Measurements from ENCODE around the gene MACROD2.

Gene MACROD2

DNA sequence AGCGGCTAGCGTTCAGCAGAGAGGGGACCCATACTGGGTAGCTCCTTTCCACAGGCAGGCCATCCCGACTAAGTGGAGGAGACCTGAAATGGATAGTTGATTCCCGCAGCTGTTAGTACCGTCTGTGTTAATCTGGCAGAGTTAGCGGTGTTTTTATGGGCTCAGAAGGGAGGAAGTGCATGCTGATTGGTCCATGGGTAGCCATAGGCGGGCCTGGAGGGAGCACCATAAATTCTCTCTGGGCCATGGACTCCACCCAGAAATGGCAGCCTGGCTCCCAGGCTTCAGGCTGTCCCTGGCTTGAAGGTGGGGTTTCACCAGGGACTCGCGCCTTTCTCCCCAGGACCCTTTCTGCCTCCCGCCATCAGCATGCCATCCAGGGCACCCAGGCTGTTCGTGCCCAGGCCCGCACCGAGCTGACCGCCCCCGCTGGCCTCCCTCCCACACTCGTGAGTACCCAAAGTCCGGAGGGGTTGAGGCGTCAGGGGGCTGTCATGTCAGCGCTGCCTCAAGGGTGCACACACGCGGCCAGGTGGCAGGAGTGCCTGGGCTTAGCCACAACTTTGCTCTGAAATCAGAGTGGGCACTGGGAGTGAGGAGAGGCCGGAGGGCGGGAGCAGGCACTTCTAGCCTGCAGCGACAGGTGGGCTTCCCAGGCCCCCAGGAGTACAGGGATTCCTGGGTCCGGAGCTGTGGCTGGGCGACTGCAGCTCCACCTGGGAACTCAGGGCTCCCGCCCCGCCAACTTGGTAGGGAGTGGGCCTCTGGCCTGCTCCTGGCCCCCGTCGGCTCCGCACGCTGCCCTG lies 1036.4 kb downstream of the MACROD2 start:
- no peak for DNase-seq

DNA sequence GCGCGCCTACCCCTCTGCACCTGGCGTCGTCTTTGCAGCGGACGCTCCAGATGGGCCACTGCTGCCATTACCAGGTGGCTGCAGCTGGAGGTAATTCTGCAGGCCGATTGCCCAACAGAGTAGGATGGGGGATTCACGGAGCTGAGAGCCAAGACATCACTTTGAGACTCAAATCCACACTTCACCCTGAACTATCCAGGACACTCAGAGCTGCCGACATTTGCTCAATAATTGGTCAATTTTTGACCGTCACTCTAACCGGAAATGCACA lies 1037.0 kb downstream of the MACROD2 start:
- no peak for DNase-seq

DNA sequence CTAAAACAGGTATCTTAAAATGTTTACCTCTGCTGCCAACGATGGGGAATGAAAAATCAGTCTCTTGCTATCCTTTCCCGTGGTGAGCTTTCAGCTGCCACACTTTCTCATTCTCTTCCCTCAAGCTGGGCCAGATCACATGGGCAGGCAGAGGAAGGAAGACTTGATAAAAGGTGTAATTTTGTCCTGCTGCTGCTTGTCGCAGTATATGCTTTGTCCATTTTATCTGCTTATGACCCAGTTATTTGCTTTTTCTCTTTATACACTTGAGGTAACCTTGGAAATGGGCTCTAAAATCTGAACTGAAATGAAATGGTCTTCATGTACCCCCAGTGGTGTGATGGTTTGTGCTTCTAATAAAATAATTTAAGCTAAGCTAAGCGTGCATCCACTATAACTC lies 1038.0 kb downstream of the MACROD2 start:
- DNase-seq, result no peak

DNA sequence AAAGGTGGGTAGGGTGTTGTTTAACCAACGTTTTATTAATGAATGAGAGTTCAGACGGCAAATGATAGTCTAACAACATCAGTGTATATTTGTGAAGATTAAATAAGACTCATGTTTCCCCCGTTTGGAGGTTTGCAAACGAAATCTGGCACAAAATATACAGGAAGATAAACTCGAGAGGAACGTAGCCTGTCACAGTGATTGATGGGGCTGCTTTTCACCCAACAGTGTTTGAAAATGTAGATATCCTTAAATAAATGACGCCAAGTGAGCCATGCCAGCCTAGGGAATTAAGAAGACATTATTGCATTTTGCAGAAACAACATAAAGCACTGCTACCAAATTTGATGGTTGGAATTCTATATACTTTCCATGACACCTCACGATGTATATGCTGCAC lies 1038.6 kb downstream of the MACROD2 start:
- no peak for DNase-seq

DNA sequence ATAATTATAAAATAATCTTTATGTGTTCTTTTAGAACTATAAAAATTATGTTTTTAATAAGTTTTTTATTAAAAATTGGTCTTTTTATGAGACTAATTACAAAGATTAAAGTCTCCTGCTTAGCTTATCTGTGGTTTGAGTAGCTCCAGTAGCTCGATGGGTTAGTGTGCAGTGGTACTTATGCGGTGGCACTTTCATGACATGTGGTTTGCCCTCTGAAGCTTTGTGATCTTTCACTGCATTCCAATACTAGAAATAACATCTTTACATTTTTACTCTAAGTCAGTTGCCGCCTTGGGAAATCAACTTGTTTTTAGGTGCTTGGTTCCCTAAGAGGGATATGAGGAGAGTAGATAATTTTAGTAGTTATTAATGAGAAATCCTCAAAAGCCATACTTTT lies 1041.6 kb downstream of the MACROD2 start:
- DNase-seq, result no peak

DNA sequence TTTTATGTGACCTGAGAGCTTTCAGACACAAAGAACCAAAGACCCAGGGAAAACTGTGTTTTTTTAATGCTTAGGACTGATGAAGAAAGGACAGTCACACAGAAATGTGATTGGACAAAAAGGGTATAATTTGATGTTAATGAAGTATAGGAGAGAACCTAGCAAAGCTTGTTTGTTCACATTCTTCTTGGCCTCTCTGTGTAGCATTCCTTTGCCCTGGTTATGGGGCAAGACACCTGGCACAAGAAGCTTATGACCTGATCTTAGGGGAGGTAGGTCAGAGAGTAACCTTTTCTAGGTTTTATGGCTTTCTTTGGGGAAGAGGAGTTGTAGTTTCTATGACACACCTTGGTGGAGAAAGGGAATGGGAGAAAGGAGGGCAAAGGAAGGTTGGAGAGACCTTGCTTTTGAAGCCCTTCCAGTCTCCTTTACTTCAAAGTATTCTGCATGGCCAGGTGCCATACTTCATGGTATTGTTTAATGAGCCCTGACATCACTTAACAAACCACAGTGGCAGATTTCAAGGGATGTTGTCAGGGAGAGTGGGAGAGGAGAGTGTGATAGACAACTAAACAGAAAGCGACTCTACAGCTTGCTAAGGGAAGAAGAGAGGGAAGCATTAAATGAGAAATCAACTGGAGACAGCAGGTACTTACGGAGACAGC lies 1043.9 kb downstream of the MACROD2 start:
- DNase-seq, result peak; percentile 84

DNA sequence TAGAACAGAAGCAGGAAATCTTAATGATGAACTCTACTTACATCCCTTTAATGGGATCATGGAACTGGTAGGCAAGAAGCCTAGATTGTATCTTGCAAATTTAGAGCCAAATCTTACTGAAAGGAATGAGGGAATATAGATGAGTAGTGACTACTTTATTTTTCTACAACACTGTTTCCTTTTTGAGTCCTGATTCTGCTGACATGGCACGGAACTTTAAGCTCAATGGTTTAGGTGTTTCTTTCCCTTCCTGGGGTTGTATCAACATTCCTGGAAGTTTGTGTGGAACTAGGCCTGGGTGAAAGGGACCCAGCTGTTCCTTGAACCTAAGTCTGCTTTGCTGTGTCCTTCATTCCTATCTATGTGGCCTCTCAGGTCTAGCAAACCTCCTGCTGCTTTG lies 1047.4 kb downstream of the MACROD2 start:
- no peak for DNase-seq

DNA sequence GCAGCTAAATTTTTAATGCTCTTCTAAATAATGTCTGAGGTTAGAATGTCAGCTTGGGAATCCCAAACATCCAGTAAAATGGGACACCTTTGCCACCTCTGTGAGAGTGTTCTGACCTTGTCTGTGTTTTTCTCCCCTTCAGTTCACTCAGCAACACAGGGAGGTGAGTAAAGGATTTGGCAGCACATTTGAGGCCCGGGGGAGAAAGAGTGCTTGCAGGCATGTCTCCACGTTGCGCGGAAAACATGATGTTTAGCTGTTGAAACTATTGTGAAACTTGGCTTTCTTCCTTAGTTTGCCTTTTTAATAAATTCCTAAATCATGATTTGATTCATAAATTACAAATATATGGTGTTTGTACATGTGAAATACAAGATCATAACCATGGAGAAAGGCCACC lies 1049.9 kb downstream of the MACROD2 start:
- no peak for DNase-seq

DNA sequence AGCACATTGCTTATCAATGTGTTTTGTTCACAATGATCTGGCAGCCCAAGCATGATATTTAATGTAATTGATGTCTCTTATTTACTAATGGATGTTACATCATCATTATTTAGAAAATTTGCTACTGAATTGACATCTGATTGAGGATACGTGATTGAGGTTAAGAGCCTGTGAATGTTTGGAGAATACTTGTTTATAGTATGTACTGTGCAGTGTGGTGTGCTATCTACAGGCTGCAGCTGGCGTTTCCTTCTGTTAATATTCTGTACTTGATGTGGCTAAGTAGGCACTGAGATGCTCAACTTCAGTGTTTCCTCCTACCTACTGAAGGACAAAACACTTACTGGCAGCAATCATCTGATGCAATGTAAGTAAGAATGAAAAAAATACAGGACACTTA lies 1051.7 kb downstream of the MACROD2 start:
- DNase-seq, result peak; percentile 5

DNA sequence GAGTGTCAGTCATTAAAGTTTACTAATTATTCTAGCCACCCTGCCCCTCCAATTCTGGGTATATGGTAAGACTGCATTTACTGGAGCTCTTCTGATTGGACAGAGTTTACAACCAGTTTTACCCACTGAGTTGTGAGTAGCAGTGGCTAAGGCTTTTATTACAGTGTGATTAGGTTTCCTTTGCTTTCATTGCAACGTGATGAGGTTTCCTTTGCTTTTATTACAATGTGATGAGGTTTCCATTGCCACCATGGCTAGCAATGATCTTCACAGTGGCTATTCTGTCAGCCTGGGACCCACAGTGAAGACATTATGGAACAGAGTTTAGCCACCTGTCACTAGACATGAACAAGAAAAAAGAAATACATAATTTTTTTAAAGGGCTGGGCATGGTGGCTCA lies 1052.3 kb downstream of the MACROD2 start:
- DNase-seq, result no peak

DNA sequence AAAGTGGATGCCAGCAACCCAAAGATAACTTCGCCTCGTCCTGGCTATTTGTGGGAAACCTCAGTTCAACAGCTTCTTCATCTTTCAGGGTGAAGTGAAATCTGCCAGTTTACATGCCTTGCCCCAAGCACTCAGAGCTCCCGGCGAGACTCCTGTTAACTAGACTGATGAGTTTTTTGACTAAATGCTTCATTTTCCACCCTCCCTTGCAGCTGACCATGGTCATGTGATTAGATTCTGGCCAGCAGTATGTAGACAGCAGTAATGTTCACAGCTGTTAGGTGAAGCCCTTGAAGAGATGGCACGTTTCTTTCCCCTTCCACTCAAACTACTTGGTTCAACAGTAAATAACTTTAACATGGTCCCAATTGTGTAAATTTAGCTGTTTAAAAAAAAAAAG lies 1060.9 kb downstream of the MACROD2 start:
- DNase-seq, result no peak

DNA sequence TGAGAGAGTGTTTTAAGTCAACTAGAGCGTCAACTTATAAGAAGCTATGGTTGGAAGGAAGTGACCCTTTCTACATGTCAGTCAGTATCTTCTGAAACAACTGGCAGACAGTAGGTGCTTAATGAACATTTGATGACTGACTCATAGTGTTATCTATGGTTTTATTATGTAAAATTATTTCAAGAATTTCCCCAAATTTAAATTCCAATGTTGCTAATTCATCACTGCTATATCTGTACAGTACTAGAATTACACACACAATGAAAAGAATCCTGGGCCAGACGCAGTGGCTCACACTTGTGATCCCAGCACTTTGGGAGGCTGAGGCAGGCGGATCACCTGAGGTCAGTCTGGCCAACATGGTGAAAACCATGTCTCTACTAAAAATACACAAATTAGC lies 1063.5 kb downstream of the MACROD2 start:
- no peak for DNase-seq

DNA sequence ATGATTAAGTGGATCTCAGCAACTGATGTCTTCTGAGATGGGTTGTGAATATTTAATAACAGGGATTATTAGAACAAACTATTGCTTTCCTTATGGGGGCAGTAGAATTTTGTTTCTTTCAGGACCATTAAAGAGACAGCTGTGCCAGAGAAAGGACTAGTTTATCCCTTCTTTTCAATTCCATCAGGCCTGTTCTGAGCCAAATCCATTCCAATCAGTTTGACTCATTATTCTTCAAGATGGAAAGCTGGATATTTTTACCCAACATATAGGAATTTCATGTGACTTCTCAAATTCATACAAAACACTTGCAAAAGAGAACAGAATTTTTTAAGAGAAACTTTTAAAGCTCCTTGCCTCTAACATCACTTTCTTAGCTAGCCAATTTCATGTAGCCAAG lies 1064.1 kb downstream of the MACROD2 start:
- DNase-seq, result no peak

DNA sequence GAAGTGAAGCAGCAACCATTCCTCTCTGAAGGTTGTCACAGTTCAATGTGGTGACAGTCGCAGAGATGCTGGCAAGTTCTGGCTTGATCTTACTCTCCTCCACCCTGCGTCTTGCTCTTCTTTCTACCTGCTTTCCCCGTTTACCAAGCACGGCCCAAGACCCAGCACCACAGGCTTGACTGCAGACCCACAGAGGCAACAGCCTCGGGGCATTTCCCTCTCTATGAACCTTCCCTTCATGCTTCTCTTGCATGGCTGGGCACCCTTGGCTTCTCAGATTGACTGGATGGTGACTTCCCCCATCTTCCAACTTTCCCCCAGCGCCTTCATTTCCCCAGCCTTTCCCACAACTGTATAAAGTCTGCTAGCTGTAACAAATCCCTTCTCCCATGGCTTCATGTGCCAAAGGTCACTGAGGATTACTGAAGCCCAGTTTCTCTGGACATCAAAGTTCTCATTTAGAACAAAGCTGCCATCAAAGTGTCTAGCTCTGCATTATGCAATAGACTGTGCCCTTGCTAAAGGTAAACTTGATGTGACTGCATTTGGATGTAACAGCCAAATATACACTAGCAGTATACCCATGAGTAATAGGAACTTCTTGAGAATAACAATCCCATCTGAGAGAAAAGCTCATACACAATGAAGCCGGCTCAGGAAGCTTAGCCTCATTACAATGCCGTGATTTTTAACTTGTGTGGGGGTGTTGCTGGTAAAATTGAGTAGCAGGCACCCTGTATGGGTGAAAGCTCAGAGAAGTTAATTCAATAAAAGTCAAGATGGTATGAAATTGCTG lies 1065.1 kb downstream of the MACROD2 start:
- no peak for DNase-seq

DNA sequence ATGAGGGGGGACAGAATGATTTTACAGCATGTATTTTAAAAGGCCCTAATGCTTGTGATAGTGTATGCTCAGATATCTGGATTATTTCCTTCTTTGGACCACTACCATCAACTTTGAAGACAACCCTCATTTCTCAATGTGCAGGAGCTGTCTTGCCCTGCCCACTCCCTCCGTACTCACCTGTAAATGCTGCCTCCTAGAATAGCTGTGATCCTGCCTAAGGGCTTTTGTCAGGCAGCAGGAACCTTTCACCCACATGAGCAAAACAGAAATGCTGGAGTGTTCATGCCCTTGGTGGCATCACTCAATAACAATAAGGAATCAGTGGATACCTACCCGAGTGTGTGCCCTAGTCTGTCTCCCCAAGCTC lies 1065.7 kb downstream of the MACROD2 start:
- no peak for DNase-seq

DNA sequence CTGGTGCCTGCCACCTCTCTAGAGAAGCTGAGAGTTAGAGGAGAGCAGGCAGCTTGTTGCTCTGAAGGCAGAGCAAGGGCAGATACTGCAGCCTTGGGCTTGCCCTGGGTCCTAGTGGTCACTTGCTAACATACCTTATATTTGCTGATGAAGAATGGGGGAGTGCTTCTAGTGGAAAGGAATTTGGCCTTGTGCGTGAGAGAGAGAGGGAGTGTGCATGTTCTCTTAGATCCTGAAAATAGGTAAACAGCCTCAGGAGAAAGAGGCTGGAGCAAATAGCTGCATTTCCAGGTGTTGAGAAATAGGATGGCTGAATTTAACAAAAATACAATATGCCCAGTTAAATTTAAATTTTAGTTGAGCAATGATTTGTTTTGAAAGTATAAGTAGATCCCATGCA lies 1066.6 kb downstream of the MACROD2 start:
- no peak for DNase-seq

DNA sequence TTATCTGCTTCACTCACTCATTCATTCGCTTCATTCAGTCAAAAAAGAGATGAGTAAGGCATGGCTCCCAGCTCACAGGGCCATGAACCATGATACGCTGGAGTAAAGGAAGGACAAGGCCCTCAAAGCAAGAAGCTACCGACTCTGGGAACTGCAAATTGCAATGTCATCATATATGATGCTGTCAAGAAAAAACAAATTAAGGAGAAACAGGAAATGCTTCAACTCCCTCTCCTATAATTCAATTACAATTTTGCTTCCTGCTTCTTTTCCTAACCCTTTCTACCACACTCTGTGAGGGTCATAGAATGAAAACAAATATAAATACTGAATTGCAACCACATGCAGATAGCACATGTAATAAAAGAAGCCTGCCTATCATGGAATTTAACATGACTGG lies 1067.8 kb downstream of the MACROD2 start:
- no peak for DNase-seq

DNA sequence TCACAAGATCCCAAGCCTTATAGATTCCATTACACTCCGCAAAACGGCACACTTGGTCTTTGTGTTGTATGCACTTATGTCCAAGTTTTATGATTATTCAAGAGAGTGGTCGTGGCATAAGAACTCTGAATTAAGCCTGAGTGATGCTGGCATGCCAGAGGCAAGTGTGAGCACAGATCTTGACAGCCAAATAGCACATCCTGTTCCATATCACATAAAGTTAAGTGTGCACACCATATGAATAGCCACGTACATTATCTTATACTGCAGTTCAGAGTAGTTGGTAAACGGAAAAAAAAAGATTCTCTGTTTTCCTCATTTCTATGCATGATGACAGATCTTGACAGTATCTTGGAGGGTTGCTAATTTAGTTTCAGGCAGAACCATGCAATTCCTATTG lies 1069.4 kb downstream of the MACROD2 start:
- no peak for DNase-seq

DNA sequence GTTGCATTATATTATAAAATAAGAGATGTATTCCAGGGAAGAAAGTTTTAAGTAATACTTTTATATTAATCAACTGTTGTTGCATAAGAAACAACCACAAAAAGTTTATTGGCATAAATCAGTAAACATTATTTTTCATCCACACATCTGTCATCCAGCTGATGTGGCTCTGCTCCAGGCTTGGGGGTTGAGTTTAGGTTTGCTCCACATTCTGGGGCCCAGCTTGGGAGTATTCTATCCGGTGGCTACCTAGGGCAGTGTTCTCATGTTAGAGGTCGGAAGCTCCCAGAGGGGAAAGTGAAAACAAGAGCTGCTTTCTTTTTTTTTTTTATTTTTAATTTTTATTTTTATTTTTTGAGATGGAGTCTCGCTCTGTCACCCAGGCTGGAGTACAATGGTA lies 1070.5 kb downstream of the MACROD2 start:
- no peak for DNase-seq

DNA sequence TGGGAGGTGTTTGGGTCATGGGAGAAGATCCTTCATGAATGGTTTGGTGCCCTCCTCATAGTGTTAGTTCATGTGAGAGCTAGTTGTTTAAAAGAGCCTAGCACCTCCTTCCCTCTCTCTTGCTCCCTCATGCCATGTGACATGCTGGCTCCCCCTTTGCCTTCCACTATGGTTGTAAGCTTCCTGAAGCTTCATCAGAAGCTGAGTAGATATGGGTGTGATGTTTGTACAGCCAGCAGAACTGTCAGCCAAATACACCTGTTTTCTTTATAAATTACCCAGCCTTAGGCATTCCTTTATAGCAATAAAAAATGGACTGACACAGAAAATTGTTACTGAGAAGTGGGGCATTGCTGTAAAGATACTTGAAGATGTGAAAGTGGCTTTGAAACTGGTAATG lies 1073.2 kb downstream of the MACROD2 start:
- no peak for DNase-seq

DNA sequence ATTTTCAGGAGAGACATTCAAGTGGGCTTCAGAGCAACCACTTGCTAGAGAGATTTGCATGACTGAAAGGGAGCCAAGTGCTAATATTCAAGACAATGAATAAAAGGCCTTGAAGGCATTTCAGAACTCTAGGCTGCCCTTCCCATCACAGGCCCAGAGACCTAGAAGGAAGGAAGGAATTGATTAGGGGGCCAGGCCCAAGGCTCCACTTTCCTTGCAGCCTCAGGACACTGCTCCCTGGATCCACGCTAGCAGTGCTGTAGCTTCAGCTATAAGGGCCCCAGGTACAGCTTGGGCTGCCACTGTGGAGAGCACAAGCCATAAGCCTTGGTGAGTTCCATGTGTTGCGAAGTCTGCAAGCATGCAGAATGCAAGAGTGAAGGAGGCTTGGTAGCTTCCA lies 1074.0 kb downstream of the MACROD2 start:
- DNase-seq, result no peak

DNA sequence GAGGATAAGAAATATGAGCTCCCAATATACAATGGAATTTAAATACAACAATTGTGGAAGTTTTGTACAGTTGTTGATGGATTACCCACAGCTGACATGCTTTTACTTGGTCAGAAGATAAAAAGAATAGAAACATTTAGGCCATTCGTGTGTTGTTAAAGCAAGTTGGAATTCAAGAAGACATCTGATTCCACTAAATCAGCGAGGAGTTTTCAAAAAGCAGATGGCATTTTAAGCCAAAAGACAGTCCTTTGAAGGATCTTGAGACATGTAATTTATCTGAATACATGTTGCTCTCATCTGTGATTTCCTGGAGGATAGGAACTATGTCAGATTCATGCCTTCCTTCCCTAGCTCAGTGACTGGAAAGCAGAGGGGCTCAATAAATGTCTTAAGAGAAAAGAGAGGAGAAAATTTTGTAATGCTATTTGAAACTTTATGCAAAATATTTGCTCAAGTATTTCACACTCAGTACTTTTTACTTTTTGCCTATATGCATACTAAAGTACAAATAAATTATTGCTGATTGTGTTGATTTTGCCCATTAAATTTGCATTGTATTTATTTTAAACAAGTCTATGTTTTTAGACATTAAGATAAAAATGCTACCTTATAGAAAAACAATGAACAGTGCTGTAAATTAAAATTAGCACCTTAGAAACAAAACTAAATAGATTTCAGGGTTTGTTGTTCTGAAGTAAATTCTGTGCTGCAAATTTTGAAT lies 1075.9 kb downstream of the MACROD2 start:
- no peak for DNase-seq

DNA sequence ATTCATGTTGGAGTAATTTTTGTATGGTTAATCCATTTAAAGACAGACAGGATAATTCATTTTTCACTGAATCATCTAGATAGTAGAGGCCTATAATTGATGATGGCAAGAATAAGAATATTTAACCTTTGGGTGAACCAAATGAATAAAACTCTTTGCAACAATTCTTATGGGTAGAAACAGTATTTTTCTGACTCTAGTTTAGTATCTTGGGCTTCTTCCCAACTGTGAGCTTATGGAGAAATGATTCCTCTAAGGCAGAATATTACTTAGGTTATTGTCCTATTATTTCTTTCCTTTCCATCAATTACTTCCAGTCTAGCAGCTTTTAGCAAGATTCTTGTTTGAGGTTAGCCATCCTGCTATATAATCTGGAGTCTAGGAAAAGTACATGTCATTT lies 1077.0 kb downstream of the MACROD2 start:
- DNase-seq, result no peak

DNA sequence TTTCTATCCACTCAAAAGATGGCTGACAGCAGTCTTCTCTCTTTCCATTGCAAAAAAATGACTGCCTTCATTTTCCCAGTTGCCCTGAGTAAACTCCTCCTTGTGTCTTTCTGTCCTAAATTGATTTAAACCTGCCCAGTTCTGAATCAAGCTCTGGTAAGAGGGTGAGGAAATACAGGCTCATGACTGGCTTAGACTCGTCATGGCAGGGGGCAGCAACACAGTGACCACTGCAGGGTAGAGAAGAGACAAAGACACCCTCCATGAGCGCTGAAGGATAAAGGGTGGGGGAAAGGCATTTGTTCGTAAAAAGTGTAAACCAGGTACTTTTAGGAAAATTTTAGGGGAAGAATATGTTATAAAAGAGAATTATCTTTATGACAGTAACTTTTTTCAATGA lies 1080.3 kb downstream of the MACROD2 start:
- no peak for DNase-seq

Measured in DMS53 (cell line).